Stimulated activated CD8-positive, alpha-beta memory T cell treated with anti-CD3 and anti-CD28 coated beads, Interleukin-7, amount 100 ng/mL, for 48 hours (primary cell): ENCODE data around the gene WDR37.

Source experiments
- DNase-seq, 2 donors: peaks; one replicate each; pipeline ENCODE4 v3.0.0-alpha.2; 2020; ENCODE audit warnings: low read depth in 1 of 2; ENCODE audit errors: extremely low read depth in 1 of 2

Gene WDR37

GRCh38 chr10:1166101-1166827 is 110.1 kb downstream of the WDR37 start:
- no peak for DNase-seq

- no peak for DNase-seq
Measured at GRCh38 chr10:1166828-1167275, 110.7 kb downstream of the WDR37 start.

GRCh38 chr10:1168763-1169162 is 112.6 kb downstream of the WDR37 start:
- DNase-seq, result no peak

GRCh38 chr10:1169186-1169885 is 113.2 kb downstream of the WDR37 start:
- no peak for DNase-seq

- no peak for DNase-seq
Measured at GRCh38 chr10:1169981-1170866, 114.0 kb downstream of the WDR37 start.

- no peak for DNase-seq
Measured at GRCh38 chr10:1170867-1171180, 114.6 kb downstream of the WDR37 start.

DNA sequence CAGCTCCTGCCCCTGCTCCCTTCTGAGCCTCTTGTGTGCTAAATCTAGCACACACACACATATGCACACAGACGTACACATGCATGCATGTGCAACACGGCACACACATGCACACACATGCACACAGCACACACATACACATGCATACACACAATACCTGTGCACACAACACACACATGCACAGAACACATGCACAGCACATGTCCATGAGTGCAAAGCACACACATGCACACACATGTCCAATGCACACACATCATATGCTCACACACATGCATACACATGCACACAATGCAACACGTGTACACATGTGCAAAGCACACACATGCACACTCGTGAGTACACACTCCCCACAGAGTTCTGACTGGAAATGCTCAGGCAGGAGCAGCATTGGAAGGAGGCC is 115.0 kb downstream of the WDR37 start:
- DNase-seq, result no peak

DNA sequence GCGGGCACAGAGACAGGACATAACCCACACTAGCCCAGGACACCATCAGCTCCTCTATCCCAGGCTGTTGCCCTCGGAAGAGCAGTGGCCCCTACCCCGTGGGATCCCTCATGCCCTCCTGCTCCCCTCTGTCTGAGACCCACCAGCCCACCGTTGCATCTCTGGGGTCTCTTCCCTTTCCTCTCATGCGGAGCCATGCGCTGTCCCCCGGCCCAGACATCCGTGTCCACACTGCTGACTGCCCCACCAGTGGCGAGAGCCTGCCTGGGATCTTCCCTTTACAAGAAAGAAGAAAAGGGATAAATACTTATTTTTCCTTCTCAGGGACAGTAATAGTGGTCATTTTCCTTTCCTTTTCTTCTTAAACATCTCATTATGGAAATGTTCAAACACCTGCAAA is 115.4 kb downstream of the WDR37 start:
- DNase-seq, result no peak

DNA sequence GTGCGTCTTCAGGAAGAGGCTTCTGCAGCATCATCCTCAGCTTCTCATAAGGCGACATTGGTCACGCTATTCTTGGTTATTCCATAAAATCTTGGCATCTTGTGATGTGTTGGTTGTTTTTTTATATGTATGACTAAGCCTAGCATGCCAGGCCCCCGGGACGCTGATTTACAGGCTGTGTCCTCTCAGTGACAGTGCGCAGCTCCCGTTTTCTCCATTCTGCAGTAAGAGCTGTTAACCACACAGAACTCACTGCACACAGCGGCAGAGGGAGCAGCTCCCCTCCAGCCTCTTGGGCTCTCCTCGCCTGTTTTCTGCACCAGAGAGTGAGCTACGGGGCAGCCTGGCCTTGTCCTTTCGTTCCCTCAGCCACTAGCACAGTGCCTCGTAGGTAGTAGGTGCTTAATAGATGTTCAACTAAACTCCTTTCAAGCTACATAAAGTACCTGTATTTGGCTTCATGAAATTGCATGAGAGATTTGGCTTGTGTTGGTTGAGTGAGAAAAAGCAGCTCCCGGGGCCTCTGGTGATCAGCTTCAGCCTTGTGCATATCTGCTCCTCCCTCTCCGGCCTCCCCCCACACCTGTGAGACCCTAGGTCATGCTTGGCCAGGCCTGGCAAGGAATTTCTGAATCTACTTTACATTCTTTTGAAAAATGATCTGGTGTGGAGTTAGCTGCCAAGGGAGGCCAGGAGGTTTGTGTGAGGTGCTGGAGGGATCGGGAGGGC is 116.2 kb downstream of the WDR37 start:
- DNase-seq, result no peak

DNA sequence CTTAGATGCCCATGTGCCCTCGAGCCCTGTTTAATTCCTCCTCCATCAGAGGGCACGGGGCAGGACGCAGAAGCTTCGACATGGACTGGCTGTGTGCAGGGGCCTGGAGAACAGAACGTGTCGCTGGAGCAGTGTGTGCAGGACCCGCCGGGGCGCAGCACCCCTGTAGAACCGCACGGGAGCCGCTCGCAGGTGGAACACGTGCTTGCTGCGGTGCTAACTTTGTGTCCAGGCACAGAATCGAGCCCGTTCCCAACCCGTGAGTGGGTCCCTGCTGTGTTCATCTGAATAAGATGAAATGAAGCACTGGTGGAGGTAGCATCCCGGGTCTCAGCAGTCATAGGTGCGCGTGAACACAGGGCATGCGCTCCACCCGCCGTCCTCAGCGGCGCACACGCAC is 116.9 kb downstream of the WDR37 start:
- DNase-seq, result no peak

GRCh38 chr10:1174022-1174421 is 117.8 kb downstream of the WDR37 start:
- no peak for DNase-seq

- DNase-seq, result no peak
Measured at GRCh38 chr10:1175956-1176565, 119.9 kb downstream of the WDR37 start.

DNA sequence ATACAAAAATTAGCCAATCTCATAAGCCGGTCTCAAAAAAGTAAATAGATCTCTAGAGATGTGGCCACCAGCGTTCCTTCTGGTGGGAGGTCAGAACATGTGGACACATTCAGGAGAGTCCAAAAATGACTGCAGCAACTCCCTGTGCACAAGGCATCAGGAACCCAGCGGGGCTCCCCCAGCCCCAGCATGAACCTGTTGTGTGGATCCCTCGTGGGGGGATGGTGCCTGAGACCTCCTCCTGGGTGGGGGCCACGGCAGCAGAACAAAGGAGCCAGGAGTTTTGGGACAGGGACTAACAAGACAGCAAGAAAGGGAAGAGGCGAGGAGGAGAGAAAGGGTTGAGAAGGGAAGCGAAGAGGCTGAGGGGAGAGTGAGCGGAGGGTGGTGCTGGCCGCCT is 121.8 kb downstream of the WDR37 start:
- DNase-seq, result no peak

GRCh38 chr10:1178506-1178905 is 122.3 kb downstream of the WDR37 start:
- no peak for DNase-seq

- no peak for DNase-seq
Measured at GRCh38 chr10:1179346-1180070, 123.3 kb downstream of the WDR37 start.

DNA sequence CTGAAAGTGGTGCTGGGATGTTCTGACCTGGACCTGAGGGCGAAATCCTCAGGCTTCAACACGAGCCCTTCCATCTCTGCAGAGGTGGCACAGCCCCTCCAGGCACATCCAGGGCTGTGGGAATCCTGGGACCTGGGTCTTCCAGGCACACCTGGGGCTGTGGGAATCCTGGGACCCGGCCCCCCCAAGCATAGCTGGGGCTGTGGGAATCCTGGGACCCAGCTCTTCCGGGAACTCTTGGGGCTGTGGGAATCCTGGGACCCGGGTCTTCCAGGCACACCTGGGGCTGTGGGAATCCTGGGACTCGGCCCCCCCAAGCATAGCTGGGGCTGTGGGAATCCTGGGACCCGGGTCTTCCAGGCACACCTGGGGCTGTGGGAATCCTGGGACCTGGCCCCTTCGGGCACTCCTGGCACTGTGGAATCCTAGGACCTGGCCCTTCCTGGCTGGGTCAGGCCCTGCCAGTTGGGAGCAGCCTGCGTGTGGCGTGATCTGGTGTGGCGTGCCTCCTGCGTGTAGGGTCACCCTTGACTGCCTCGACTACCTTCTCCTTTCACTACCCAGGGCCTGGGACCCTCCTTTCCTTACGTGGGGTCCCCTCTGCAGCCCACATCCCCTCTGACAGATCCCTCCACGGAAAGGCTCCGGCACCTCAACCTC is 124.0 kb downstream of the WDR37 start:
- no peak for DNase-seq

- DNase-seq, result no peak
Measured at GRCh38 chr10:1180836-1181235, 124.7 kb downstream of the WDR37 start.
